H9 (cell line): ENCODE data around the gene OOSP1. TPM values are rescaled to one million over a fixed set of nuclear protein-coding genes. Genes with fewer than 3 reads are reported as not detected.

Source experiments
- DNase-seq: peaks from one replicate; pipeline ENCODE4 v3.0.0-alpha.2; 2017
- H2AFZ ChIP-seq: one replicate; pipeline ENCODE4 v1.6.1; 2013; ENCODE audit warnings: mild to moderate bottlenecking, low read length, control low read depth, moderate library complexity
- H2AK5ac ChIP-seq: 2 replicates; pipeline ENCODE4 v1.6.1; 2013; ENCODE audit warnings: low read length, control low read depth, mixed read lengths; ENCODE audit not compliant: insufficient read length
- H2BK120ac ChIP-seq: one replicate; pipeline ENCODE4 v1.6.1; 2013; ENCODE audit warnings: low read depth, mild to moderate bottlenecking, low read length, control low read depth, inconsistent platforms; ENCODE audit not compliant: poor library complexity, severe bottlenecking
- H2BK12ac ChIP-seq: 2 replicates; pipeline ENCODE4 v1.6.1; 2013; ENCODE audit warnings: low read length, control low read depth, mixed read lengths, low read depth; ENCODE audit not compliant: insufficient read length
- H2BK15ac ChIP-seq: 2 replicates; pipeline ENCODE4 v1.6.1; 2013; ENCODE audit warnings: low read depth, low read length, control low read depth
- H2BK20ac ChIP-seq: one replicate; pipeline ENCODE4 v1.6.1; 2013; ENCODE audit warnings: low read depth, mild to moderate bottlenecking, low read length, control low read depth, inconsistent platforms; ENCODE audit not compliant: poor library complexity, severe bottlenecking
- H2BK5ac ChIP-seq: 2 replicates; pipeline ENCODE4 v1.6.1; 2013; ENCODE audit warnings: low read length, control low read depth, mixed read lengths; ENCODE audit not compliant: insufficient read length
- H3K14ac ChIP-seq: 2 replicates; pipeline ENCODE4 v1.6.1; 2013; ENCODE audit warnings: low read length, control low read depth; ENCODE audit not compliant: insufficient read depth
- H3K18ac ChIP-seq: 2 replicates; pipeline ENCODE4 v1.6.1; 2013; ENCODE audit warnings: low read depth, mild to moderate bottlenecking, mixed read lengths, low read length, control low read depth; ENCODE audit not compliant: insufficient read length
- H3K23ac ChIP-seq: 2 replicates; pipeline ENCODE4 v1.6.1; 2013; ENCODE audit warnings: low read length, control low read depth, mixed read lengths, low read depth; ENCODE audit not compliant: insufficient read length
- H3K23me2 ChIP-seq: 2 replicates; pipeline ENCODE4 v1.6.1; 2013; ENCODE audit warnings: low read depth, mild to moderate bottlenecking, mixed read lengths, low read length, control low read depth; ENCODE audit not compliant: insufficient read length, poor library complexity, severe bottlenecking
- H3K27ac ChIP-seq: 2 replicates; pipeline ENCODE4 v1.5.1; 2013; ENCODE audit warnings: low read length, control low read depth, mixed read lengths, low read depth; ENCODE audit not compliant: insufficient read length
- H3K27me3 ChIP-seq: 2 replicates; pipeline ENCODE4 v1.6.1; 2013; ENCODE audit warnings: low read length, control low read depth, inconsistent platforms; ENCODE audit not compliant: insufficient read depth
- H3K4ac ChIP-seq: 2 replicates; pipeline ENCODE4 v1.6.1; 2013; ENCODE audit warnings: low read depth, mild to moderate bottlenecking, control low read depth, inconsistent platforms, low read length, moderate library complexity
- H3K4me1 ChIP-seq: 2 replicates; pipeline ENCODE4 v1.6.1; 2013; ENCODE audit warnings: low read length, control low read depth, inconsistent platforms; ENCODE audit not compliant: insufficient read depth
- H3K4me2 ChIP-seq: 2 replicates; pipeline ENCODE4 v1.6.1; 2013; ENCODE audit warnings: low read length, control low read depth, mixed read lengths; ENCODE audit not compliant: insufficient read length, insufficient read depth
- H3K56ac ChIP-seq: 2 replicates; pipeline ENCODE4 v1.6.1; 2013; ENCODE audit warnings: low read depth, mild to moderate bottlenecking, mixed read lengths, low read length, control low read depth; ENCODE audit not compliant: insufficient read length
- H3K79me1 ChIP-seq: 2 replicates; pipeline ENCODE4 v1.6.1; 2013; ENCODE audit warnings: low read depth, mild to moderate bottlenecking, moderate library complexity, low read length, control low read depth, inconsistent platforms; ENCODE audit not compliant: insufficient read depth, poor library complexity, severe bottlenecking
- H3K79me2 ChIP-seq: 2 replicates; pipeline ENCODE4 v1.6.1; 2013; ENCODE audit warnings: low read length, control low read depth, inconsistent platforms; ENCODE audit not compliant: insufficient read depth
- H3K9ac ChIP-seq: 2 replicates; pipeline ENCODE4 v1.6.1; 2013; ENCODE audit warnings: low read length, control low read depth, mixed read lengths; ENCODE audit not compliant: insufficient read length; ENCODE audit errors: extremely low read depth
- H3K9me3 ChIP-seq: one replicate; pipeline ENCODE4 v1.6.1; 2013; ENCODE audit warnings: low read depth, low read length, inconsistent platforms; ENCODE audit not compliant: control insufficient read depth
- H3T11ph ChIP-seq: one replicate; pipeline ENCODE4 v1.6.1; 2013; ENCODE audit warnings: mild to moderate bottlenecking, low read length, control low read depth, inconsistent platforms
- H4K20me1 ChIP-seq: one replicate; pipeline ENCODE4 v1.6.1; 2013; ENCODE audit not compliant: control insufficient read depth, insufficient read length, insufficient read depth
- H4K5ac ChIP-seq: 2 replicates; pipeline ENCODE4 v1.6.1; 2013; ENCODE audit warnings: low read depth, mild to moderate bottlenecking, mixed read lengths, low read length, control low read depth; ENCODE audit not compliant: insufficient read length
- H4K8ac ChIP-seq: replicated peaks from 2 replicates; pipeline ENCODE4 v1.6.1; 2013; ENCODE audit warnings: low read length, control low read depth, mixed read lengths, low read depth; ENCODE audit not compliant: insufficient read length
- H4K91ac ChIP-seq: 2 replicates; pipeline ENCODE4 v1.6.1; 2013; ENCODE audit warnings: low read depth, mild to moderate bottlenecking, moderate library complexity, mixed read lengths, low read length, control low read depth; ENCODE audit not compliant: insufficient read length
- H3K27ac Mint-ChIP-seq, 3 experiments: 2 replicates in 2 of 3; 3 replicates in 1 of 3; pipeline ENCODE4 v1.8.0; 2020 to 2021; ENCODE audit warnings: mixed read lengths in 3 of 3, mild to moderate bottlenecking in 1 of 3, moderate library complexity in 1 of 3
- H3K27me3 Mint-ChIP-seq: 2 replicates; pipeline ENCODE4 v1.8.0; 2021; ENCODE audit warnings: low read depth, mild to moderate bottlenecking, moderate library complexity, mixed read lengths
- H3K36me3 Mint-ChIP-seq, 3 experiments: 2 replicates in 2 of 3; 3 replicates in 1 of 3; pipeline ENCODE4 v1.8.0; 2020 to 2021; ENCODE audit warnings: low read depth in 3 of 3, mixed read lengths in 3 of 3; ENCODE audit not compliant: insufficient read depth in 1 of 3
- H3K4me1 Mint-ChIP-seq, 2 experiments: 2 replicates each; pipeline ENCODE4 v1.8.0; 2020; ENCODE audit warnings: mixed read lengths in 2 of 2
- H3K4me3 Mint-ChIP-seq, 2 experiments: 2 replicates in 1 of 2; 3 replicates in 1 of 2; pipeline ENCODE4 v1.8.0; 2020 to 2021; ENCODE audit warnings: mild to moderate bottlenecking in 2 of 2, mixed read lengths in 2 of 2, moderate library complexity in 1 of 2
- H3K9me3 Mint-ChIP-seq, 2 experiments: 2 replicates in 1 of 2; 3 replicates in 1 of 2; pipeline ENCODE4 v1.8.0; 2020; ENCODE audit warnings: mild to moderate bottlenecking in 2 of 2, mixed read lengths in 2 of 2, moderate library complexity in 1 of 2
- CTCF ChIP-seq: fragments of 200-600 bp; sonication (generic); conservative IDR thresholded peaks from 3 replicates; pipeline ENCODE4 v1.8.0; 2021; ENCODE audit warnings: antibody characterized with exemption, mild to moderate bottlenecking
- WGBS: extraction: QIAGEN DNeasy Blood & Tissue Kit; methylation state at CpG from one replicate; pipeline ENCODE4 v1.1.7; 2013; ENCODE audit warnings: missing lambda C conversion rate, low lambda C conversion rate, mixed read lengths; ENCODE audit not compliant: insufficient read length; ENCODE audit errors: extremely low coverage; 5-methylcytosine and 5-hydroxymethylcytosine counted together
- total RNA-seq: library from RNA; stranded (reverse); gene quantifications from 2 replicates; pipeline ENCODE4 v1.2.1, GENCODE V29; 2021

OOSP1 gene
- total RNA-seq, 1 experiment from 2014 or later: not detected

GRCh38 chr11:59894616-59895015, 43.6 kb upstream of the OOSP1 start:
- Histone ChIP-seq H3K4me2 (no peak overlapping the region), H2BK5ac (no peak overlapping the region), H3K4me1 (no peaks in the 10 kb centered on the region; the same call in 1 of the 2 replicates), H3K27me3 (no peaks in the 10 kb centered on the region), H2BK15ac (no peak overlapping the region), H3K14ac (no peak overlapping the region), H3K56ac (no peak overlapping the region), H4K91ac (no peak overlapping the region), H2AFZ (no peak overlapping the region), H3K18ac (no peak overlapping the region), H4K5ac (no peak overlapping the region), H4K20me1 (no peaks in the 10 kb centered on the region), H3K27ac (no peak overlapping the region), H3K9me3 (no peaks in the 10 kb centered on the region), H3K4ac (no peak overlapping the region), H2BK12ac (no peak overlapping the region), H3K9ac (no peak overlapping the region), H3K23me2 (peaks cover 2% of the 10 kb centered on the region), H3K79me2 (no peaks in the 10 kb centered on the region), H3K79me1 (no peaks in the 10 kb centered on the region), H2BK120ac (no peak overlapping the region), H2AK5ac (no peak overlapping the region), H2BK20ac (no peak overlapping the region), H4K8ac (no peak overlapping the region), H3T11ph (no peak overlapping the region), H3K23ac (no peak overlapping the region)
- Mint-ChIP-seq H3K9me3 (peaks cover 5 to 6% of the 10 kb centered on the region in 2 experiments; a peak in 4 of 5 replicates), H3K4me3 (no peak overlapping the region), H3K36me3 (peaks cover 3 to 6% (median 5%) of the 10 kb centered on the region in 3 experiments; a peak in 6 of 7 replicates), H3K27ac (no peak overlapping the region), H3K27me3 (no peaks in the 10 kb centered on the region; the same call in 1 of the 2 replicates), H3K4me1 (peaks cover 19 to 20% of the 10 kb centered on the region in 2 experiments)
- DNase-seq: no peak
- WGBS: no CpG with 5 or more reads among the region's 1 CpG
- no peak for TF ChIP-seq CTCF
